Measurements from ENCODE around the gene GRAP2. TPM values are rescaled to one million over a fixed set of nuclear protein-coding genes. Genes with fewer than 3 reads are reported as not detected.
"Not testable (repeated sequence)": the region's sequence is repeated elsewhere in the genome, so short reads cannot be mapped to it uniquely, and the experiment has no call there.

The GRAP2 gene
- total RNA-seq, 4 donors from 2014 or later: 0.97 to 2.0 TPM; not detected in 2

DNA sequence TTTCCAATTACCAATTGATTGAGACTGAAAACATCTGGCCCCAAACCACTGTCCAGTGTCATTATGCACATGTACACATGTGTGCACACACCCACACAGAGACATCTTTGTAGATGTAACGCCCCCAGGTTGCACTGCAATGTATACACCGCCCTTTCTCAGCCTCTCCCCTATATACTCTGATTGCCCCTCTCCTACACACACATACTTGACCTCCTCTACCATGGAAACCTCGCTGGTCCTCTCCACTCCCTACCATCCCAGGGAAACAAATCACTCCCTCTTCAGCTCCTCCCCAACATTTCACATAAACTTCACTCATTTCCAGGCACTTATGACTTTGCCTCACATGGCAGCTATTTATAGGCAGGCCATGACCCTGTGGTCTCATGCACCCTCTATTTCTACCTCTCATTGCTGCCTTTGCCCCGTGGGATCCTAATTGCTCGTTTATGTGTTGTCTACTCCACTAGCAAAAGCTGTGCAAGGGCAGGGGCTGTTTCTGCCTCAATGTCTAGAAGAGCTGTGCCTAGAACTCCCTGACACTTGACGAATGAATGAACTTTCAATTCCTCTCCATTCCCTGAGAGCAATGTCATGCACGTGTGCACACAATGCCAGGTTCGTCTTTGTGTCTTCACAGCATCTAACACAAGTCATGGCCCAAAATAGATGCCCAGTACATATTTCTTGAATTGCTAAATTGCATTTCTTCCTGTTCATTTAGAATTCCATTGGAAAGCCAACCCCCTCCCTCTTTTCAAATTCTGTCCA, 49.3 kb downstream of the GRAP2 start:
- no peaks in the 10 kb centered on the region for H3K27me3 ChIP-seq
- no peaks in the 10 kb centered on the region for H3K4me1 ChIP-seq
- no peaks in the 10 kb centered on the region for H3K9me3 ChIP-seq
- H3K27ac ChIP-seq: no peak overlapping the region
- H3K4me3 ChIP-seq: no peak overlapping the region
- DNase-seq: no peak
- intact Hi-C loops (cut with DNase I; ENCODE audit: low total_unique reads): no loop called here
- no peak for TF ChIP-seq POLR2A (IDR thresholded peaks at IDR 0.05)
- TF ChIP-seq, protein P1, sequence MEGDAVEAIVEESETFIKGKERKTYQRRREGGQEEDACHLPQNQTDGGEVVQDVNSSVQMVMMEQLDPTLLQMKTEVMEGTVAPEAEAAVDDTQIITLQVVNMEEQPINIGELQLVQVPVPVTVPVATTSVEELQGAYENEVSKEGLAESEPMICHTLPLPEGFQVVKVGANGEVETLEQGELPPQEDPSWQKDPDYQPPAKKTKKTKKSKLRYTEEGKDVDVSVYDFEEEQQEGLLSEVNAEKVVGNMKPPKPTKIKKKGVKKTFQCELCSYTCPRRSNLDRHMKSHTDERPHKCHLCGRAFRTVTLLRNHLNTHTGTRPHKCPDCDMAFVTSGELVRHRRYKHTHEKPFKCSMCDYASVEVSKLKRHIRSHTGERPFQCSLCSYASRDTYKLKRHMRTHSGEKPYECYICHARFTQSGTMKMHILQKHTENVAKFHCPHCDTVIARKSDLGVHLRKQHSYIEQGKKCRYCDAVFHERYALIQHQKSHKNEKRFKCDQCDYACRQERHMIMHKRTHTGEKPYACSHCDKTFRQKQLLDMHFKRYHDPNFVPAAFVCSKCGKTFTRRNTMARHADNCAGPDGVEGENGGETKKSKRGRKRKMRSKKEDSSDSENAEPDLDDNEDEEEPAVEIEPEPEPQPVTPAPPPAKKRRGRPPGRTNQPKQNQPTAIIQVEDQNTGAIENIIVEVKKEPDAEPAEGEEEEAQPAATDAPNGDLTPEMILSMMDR (IDR thresholded peaks at IDR 0.05): no peak
- no peaks in the 10 kb centered on the region for H3K36me3 ChIP-seq

DNA sequence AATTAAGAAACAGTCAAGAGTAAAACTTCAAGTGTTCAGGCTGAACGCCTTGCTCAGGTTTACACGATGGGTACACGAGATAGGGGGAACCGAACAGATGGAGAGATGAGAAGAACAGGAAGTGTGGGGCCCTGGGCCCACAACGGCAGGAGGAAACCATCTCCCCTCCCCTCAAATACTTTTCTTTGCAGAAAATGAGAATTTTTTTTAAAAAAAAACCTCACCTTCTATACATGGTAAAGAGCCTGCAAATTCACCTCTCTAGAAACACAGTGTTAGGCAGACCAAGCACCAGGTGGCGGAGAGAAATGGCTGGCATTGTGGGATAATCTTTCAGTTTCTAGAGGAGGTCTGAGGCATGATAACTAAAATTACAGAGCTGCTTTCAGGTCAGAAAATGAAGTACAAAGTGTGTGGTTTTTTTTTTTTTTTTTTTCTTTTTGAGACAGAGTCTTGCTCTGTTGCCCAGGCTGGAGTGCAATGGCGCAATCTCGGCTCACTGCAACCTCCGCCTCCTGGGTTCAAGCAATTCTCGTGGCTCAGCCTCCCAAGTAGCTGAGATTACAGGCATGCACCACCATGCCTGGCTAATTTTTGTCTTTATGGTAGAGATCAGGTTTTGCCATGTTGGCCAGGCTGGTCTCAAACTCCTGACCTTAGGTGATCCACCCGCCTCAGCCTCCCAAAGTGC, 50.9 kb downstream of the GRAP2 start:
- H3K4me3 ChIP-seq; H3K9me3 ChIP-seq; H3K27me3 ChIP-seq; H3K27ac ChIP-seq; DNase-seq; H3K36me3 ChIP-seq; intact Hi-C loops (cut with DNase I; ENCODE audit: low total_unique reads); H3K4me1 ChIP-seq: not testable (repeated sequence)

DNA sequence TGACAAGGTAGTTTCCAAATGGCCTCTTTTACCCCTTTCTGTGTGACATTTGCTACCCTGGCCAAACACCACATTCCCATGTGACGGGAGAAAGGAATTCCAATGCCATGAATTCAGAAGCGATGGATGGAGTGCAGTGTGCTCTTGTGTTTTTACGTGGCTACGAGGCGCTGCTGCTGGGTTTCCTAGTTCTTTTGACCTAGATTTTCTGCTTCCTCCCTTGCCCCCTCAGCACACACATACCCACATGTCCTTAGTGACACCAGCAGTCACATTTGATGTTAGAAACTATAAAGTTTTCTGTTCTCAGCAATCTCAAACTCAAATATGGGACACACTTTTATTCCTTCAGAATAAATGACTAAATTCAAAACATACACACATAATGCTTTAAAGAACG, 51.5 kb downstream of the GRAP2 start:
- no peak for DNase-seq
- Histone ChIP-seq H3K4me3 (no peak overlapping the region), H3K27ac (no peak overlapping the region), H3K36me3 (no peaks in the 10 kb centered on the region), H3K4me1 (no peaks in the 10 kb centered on the region), H3K9me3 (no peaks in the 10 kb centered on the region), H3K27me3 (no peaks in the 10 kb centered on the region)
- intact Hi-C loops (cut with DNase I; ENCODE audit: low total_unique reads): no loop called here
- TF ChIP-seq, protein P1 (IDR thresholded peaks at IDR 0.05): no peak
- TF ChIP-seq POLR2A (IDR thresholded peaks at IDR 0.05): no peak

DNA sequence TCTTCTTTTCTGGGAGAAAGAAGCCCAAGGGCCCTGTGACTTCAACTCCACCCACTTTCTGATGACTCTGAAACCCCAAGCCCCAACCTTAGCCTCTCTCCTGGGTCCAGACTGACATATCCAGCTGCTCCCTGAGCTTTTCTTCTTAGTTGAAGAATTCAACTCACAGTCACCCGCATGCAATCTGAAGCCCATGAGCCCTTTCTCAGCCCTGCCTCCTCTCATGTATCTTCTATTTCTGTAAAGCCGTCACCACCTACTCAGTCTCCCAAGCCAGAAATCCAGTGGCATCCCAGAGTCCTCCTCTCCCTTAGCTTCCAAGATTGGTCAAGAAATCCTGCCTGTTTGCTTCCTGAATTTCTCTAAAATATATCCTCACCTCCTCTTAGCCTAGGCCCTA, 52.2 kb downstream of the GRAP2 start:
- H3K4me1 ChIP-seq: no peaks in the 10 kb centered on the region
- H3K9me3 ChIP-seq: no peaks in the 10 kb centered on the region
- H3K36me3 ChIP-seq: no peaks in the 10 kb centered on the region
- no peak for TF ChIP-seq POLR2A (IDR thresholded peaks at IDR 0.05)
- TF ChIP-seq, protein P1 (IDR thresholded peaks at IDR 0.05): no peak
- no peak for DNase-seq
- no peak overlapping the region for H3K27ac ChIP-seq
- H3K27me3 ChIP-seq: no peaks in the 10 kb centered on the region
- H3K4me3 ChIP-seq: no peak overlapping the region
- intact Hi-C loops (cut with DNase I; ENCODE audit: low total_unique reads): no loop called here

DNA sequence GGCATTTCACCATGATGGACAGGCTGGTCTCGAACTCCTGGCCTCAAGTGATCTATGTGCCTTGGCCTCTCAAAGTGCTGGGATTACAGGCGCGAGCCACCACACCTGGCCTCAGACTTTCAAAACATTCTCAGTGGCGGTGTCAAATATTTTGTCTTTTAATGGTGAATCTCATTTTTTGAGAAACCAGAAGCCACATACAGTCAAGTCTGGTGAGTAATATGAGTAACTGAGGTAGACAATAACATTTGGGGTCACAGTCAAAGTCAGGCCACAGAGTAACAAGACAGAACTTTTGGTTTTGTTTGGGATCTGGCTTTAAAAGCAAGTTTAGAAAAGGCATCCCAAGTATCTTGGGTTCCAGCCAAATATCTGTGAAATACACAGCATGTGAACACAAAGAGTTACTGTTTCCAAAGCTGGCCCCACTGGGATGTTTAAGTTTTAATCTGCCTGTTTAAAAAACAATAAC, 53.7 kb downstream of the GRAP2 start:
- no peaks in the 10 kb centered on the region for H3K36me3 ChIP-seq
- no peak for DNase-seq
- H3K9me3 ChIP-seq: no peaks in the 10 kb centered on the region
- TF ChIP-seq POLR2A (IDR thresholded peaks at IDR 0.05): no peak
- TF ChIP-seq, protein P1 (IDR thresholded peaks at IDR 0.05): no peak
- no peaks in the 10 kb centered on the region for H3K4me1 ChIP-seq
- H3K27me3 ChIP-seq: no peaks in the 10 kb centered on the region
- H3K4me3 ChIP-seq: no peak overlapping the region
- H3K27ac ChIP-seq: no peak overlapping the region
- intact Hi-C loops (cut with DNase I; ENCODE audit: low total_unique reads): no loop called here

All from uterus (tissue), 4 donors.